GM19351 (cell line): ENCODE data around the gene SRC.

Source experiments
- ATAC-seq: cut with Tn5 transposase; IDR thresholded peaks from one replicate; pipeline ENCODE4 v1.9.1; 2021; ENCODE audit warnings: mild to moderate bottlenecking, moderate library complexity; ENCODE audit not compliant: unreplicated experiment

Gene SRC

DNA sequence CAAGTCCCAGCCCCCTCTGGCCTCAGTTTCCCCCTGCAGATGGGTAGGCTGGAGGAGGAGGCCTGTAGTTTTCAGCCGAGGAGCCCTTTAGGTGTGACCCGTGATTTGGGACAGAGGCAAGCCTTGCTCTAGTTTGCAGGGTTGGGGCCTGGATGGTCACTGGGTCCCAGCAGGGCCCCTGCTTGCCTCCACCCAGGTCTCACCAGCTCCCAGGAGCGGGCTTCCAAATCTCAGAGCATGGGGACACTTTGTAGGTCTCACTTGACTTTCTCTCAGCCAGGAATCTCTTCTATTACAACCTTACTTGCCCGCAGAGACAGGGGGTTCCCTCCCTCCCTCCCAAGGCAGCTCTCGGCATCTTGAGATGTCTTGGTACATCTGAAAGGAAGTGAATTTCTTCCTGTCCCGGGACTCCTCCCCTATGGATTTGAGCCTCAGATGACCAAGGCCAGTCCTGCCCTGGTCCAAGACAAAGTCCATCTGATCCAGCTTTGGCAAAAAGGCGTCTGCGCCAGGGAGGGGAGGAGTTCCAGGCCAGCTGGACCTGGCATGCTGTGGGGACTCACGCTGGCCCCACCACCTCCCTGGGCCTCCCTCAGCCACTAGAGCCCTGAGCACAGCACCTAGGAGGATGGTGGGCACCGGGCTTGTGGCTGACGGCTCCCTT is 47.4 kb downstream of the SRC start:
- ATAC-seq, result no peak

DNA sequence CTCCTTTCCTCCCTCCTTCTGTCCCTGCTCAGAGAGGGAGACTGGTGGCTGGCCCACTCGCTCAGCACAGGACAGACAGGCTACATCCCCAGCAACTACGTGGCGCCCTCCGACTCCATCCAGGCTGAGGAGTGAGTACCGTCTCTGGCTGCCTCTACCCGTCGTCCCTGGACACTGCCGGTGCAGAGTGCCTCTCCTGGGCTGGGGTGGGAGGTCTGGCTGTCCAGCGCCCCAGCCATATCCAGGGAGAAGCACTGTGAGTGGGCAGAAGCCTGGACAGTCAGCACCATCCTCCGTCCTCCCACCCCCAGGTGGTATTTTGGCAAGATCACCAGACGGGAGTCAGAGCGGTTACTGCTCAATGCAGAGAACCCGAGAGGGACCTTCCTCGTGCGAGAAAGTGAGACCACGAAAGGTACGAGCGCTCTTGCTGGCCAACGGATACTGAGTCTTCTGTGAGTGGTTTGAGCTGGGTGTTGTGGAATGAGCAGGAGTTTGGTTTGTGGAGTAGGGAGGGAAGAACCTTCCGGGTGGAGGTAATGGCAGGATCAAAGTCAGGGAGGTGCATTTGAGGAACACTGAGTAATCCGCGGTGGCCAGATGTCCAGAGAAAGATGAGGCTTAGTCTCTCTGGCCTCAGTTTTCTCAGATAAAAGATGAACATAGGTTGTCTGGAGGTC is 48.1 kb downstream of the SRC start:
- no peak for ATAC-seq

DNA sequence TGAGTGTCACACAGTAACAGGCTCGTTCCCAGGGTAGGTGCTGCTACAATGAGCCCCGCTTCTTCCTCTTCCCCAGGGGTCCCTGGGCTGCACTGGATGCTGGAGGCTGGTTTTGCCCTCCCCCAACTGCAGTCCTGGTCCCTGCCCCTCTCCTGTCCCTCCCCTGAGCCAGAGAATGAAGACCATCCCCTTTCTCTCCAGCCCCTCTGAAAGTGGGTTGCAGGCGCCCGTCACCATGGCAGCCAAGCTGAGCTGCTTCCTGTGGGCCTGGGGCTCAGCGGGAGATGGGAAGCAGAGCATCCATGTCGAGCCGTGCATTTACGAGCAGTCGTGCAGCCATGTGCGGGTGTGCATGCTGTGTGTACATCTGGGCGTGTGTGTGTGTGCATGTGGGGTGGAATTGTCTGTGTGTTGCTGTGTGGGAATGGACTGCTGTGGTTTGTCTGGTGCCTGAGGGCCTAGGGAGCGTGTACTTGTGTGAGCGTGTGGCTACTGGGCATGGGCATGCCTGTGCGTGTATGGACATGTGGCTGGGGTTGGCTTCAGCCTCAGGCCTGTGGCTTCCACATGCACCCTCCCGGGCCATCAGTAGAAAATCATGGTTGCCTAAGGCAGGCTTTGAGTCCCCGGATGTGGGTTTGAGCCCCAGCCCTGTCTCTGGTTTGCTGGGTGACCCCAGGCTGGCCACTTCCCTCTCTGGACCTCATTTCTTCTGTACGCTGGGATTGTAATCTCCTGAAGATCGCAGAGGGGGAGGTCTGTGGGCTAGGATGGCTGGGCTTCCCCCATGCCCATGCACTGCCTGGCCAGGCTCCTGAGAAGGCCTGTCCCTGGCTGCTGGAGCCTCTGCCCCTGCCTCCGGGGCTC is 48.8 kb downstream of the SRC start:
- ATAC-seq, result no peak

DNA sequence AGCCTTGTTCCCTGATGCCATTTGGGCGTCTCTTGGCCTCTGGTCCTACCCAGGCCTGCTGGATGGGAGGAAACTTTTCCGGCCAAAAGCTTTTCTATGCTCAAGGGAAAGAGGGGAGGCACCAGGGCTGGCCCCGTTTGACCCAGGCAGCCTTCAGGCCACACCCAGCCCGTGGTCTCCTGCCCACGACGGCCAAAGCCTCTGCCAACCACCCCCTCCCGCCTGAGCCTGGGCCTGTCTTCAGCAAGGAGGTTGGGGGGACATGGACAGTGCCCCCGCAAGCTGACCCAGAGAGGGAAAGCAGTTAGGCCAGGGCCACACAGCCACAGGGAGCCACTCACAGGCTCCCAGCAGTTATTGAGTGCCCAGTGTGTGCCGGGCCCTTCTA is 49.5 kb downstream of the SRC start:
- ATAC-seq, result no peak

DNA sequence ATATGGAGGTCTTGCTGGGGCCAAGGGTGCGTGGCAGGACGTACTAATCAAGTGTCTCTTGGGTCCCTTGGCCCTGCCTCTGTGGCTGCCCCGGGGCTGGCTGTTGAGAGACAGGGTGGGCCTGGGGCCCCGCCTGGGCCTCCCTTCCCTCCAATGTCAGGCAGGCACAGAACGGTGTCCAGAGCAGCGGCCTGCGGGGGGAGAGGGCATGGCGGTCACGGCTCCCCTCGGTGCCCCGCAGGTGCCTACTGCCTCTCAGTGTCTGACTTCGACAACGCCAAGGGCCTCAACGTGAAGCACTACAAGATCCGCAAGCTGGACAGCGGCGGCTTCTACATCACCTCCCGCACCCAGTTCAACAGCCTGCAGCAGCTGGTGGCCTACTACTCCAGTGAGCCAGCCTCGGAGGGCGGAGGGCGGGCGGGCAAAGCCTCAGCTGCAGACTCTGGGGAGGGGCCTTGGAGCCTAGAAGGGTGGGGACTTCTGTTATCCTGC is 50.0 kb downstream of the SRC start:
- ATAC-seq, result no peak

DNA sequence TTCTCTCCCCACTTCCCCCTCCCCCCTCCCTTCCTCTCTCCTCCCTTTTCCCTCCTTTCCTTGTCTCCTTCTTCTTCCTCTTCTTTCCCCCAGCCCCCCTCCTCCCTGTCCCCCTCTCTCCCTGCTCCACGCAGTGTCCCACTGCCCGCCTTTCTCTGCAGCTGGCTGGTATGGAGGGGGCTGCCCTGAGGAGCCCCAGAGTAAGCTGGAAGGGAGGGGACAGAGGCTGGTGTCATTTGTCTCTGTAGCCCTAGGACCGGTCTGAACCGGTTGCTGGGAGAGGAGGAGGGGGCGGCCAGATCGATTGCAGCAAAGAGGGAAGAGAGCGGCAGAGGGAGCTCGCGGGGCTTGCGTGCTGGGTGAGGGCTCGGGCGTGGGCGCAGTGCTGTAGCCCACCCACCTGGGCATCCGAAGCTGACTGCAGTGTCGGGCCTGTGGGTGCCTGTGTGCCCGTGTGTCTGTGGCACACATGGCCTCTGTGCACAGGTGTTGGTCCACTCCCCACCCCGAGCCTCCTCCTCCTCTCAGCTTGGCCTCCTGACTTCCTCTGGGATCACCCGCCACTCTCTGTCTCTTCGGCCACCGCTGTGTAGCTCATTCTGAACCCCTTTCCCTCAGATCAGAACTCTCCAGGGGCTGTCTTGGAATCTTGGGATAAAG is 50.6 kb downstream of the SRC start:
- ATAC-seq, result no peak

DNA sequence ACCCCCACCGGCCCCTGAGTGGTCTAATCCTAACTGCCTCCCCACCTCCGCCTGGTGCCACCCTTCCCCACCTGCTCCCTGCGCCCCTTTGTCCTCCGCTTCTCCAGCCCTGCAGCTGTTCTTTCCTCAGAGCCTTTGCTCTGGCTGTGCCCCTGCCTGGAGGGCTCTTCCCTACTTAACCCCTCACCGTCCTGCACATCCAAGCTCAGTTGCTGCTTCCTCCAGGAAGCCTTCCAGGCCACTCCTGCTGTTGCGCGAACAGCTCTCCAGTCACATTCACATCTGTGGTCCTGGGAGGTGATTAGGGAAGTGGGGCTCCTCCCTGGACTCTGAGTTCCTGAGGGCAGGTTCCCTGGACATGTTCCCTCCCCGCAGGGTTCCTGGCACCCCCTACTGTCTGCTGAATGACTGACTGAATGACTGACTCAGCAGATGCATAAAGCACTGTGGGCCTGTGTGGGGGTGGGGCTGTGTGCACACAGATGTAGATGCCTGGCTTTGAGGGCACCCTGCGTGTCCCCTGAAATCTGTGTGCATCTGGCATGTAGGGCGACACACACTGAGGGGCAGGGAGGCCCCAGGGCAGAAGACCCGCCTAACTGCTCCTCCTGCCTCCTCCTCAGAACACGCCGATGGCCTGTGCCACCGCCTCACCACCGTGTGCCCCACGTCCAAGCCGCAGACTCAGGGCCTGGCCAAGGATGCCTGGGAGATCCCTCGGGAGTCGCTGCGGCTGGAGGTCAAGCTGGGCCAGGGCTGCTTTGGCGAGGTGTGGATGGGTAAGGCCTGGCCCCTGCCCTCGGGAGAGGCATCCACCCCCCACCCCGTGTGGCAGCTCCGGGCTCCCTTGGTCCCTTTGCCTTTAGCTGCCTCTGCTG is 51.4 kb downstream of the SRC start:
- ATAC-seq, result no peak

DNA sequence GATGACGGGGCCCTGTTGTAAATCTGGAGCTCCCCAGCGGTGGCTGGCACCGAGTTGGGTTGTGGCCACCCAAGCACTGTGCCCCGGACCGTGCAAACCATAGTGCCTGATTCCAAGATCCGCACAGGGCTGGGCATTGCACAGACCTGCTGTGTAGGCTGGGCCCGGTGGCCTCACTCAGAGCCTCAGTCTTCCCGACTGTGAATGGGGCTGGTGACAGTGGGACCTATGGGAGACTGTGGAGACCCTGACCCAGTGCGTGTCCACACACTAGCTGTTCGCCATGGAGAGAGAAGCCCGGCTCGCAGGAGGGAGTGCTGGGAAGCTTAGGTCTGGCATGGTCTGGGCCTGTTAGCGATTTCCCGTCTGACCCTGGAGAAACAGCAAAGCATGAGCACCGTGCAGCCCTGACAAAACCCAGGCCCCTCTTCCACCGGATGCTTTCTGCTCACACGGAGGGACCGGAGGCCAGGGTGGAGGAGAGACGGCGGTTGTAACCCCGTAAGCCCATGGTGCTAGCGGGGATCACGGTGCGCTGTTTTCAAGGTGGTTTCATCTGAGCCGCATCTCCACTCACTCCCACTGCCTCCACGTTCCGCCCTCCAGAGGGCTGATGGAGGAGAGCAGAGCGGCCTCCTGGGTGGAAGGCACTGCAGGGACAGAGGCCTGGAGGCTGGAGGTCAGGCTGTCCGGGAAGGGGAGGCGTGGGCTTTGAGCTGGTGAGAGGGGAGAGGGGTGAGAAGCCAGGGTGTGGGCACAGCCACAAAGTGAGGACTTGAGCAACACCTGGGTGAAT is 52.2 kb downstream of the SRC start:
- ATAC-seq, result no peak

DNA sequence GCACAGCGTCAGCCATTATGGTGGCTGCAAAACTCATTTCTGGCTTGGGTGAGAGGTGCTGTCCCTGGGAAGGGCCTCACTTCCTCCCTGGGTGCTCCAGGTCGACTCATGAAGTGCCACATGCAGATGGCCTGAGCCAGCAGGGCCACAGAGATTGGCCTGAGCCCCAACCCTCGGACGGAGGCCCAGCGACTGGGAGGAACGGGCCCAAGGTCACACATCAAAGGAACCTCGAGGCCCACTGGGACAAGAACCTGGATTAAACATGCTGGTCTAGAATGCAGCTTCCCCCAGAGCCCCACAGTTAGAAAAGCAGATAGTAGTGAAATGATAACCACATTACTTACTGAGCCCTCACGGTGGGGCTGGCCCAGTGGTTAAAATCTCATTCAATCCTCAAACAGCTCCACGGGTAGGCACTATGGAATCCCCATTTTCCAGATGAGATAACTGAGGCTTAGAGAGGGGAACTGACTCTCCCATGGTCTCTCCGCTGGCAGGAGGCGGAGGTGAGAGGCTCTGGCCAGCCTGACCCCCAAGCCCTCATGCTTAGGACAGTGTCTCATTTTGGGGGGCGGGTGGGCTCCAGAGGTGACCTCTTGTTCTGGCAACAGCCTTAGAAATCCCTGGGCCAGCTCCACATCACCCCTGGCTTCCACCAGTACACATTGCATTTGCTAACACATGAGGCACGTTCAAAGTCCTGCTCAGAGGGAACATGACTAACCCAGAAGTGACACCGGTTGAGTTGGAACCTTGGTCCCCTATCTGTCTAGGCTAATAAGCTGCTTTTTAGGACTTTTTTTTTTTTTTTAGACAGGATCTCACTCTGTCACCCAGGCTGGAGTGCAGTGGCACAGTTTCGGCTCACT is 53.0 kb downstream of the SRC start:
- ATAC-seq, result no peak

DNA sequence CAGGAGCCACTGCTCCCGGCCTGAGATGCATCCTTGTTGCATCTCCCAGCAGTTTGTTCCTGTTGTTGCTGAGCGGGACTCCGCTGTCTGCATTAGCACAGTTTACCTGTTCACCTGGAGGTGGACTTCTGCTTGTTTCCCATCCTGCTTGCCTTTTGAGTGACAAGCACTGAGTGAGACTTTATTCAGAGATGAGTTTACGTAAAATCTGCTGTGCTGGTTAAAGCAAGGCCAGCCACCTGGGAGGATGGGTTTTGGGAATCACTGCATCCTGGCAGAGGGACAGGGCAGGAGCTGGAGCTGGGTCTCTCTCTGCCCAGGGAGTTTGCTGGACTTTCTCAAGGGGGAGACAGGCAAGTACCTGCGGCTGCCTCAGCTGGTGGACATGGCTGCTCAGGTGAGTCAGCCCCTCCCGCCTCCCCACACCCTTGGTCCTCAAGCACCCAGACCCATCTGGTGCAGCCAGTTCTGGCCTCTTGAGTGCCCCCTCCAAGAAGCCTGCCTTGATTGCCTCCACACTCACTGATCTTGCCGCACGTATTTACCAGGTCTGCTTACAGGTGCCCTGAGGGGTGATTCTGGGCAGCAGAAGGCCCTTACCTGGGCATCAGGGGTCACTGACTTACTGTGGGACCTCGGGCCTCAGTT is 55.5 kb downstream of the SRC start:
- ATAC-seq, result no peak

DNA sequence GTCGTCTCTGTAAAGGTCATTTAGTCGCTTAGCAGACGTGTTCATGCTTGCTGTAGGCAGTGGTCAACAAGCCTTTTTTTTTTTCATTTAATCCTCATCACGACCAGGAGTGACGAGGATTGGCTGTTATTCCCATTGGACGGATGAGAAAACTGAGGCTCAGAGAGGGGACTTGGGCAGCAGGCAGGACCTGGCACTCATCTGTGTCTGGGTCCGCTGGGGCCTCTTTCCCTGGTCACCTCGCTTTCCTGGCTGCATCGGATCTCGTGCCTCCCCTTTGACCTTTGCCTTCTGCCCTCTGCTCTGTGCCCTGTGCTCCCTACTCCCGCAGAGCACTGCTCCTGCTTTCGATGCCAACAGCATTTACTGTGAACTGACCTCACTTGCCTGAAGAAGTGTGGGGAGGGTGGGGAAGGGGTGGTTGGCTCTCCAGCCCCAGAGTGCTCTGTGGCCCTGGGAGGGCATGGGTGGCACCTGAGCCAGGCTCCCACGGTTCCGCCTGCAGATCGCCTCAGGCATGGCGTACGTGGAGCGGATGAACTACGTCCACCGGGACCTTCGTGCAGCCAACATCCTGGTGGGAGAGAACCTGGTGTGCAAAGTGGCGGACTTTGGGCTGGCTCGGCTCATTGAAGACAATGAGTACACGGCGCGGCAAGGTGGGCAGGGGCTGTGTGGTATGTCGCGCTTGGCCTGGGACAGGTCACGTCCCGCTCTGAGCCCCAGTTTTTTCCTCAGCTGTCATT is 56.2 kb downstream of the SRC start:
- no peak for ATAC-seq

DNA sequence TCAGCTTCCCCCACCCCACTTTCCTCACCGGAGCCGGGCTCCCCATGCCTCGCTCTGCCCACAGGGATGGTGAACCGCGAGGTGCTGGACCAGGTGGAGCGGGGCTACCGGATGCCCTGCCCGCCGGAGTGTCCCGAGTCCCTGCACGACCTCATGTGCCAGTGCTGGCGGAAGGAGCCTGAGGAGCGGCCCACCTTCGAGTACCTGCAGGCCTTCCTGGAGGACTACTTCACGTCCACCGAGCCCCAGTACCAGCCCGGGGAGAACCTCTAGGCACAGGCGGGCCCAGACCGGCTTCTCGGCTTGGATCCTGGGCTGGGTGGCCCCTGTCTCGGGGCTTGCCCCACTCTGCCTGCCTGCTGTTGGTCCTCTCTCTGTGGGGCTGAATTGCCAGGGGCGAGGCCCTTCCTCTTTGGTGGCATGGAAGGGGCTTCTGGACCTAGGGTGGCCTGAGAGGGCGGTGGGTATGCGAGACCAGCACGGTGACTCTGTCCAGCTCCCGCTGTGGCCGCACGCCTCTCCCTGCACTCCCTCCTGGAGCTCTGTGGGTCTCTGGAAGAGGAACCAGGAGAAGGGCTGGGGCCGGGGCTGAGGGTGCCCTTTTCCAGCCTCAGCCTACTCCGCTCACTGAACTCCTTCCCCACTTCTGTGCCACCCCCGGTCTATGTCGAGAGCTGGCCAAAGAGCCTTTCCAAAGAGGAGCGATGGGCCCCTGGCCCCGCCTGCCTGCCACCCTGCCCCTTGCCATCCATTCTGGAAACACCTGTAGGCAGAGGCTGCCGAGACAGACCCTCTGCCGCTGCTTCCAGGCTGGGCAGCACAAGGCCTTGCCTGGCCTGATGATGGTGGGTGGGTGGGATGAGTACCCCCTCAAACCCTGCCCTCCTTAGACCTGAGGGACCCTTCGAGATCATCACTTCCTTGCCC is 57.4 kb downstream of the SRC start:
- no peak for ATAC-seq

DNA sequence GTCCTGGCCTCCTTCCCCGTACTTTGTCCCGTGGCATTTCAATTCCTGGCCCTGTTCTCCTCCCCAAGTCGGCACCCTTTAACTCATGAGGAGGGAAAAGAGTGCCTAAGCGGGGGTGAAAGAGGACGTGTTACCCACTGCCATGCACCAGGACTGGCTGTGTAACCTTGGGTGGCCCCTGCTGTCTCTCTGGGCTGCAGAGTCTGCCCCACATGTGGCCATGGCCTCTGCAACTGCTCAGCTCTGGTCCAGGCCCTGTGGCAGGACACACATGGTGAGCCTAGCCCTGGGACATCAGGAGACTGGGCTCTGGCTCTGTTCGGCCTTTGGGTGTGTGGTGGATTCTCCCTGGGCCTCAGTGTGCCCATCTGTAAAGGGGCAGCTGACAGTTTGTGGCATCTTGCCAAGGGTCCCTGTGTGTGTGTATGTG is 58.5 kb downstream of the SRC start:
- ATAC-seq, result no peak

DNA sequence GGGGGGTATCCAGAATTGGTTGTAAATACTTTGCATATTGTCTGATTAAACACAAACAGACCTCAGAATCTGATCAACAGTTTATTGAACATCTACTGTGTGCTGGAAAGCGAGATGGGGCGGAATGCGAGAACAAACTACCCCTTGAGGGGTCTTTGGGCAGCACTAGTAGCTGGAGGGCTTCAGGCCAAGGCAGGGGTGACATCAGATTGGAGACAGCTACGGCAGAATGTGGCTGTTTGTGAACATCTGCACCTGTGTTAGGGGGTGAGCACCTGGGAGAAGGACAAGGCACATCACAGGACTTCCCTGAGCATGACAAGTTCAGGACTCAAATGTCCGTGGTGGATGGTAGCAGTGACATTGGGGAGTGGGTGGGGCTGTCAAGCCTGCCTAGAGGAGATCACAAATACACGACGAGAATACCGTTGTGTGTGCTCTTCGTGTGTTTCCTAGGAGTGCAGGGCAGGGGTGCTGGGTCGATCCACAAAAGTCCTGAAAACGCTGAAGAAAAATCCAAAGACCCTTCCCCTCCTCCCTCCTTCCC is 59.5 kb downstream of the SRC start:
- no peak for ATAC-seq

DNA sequence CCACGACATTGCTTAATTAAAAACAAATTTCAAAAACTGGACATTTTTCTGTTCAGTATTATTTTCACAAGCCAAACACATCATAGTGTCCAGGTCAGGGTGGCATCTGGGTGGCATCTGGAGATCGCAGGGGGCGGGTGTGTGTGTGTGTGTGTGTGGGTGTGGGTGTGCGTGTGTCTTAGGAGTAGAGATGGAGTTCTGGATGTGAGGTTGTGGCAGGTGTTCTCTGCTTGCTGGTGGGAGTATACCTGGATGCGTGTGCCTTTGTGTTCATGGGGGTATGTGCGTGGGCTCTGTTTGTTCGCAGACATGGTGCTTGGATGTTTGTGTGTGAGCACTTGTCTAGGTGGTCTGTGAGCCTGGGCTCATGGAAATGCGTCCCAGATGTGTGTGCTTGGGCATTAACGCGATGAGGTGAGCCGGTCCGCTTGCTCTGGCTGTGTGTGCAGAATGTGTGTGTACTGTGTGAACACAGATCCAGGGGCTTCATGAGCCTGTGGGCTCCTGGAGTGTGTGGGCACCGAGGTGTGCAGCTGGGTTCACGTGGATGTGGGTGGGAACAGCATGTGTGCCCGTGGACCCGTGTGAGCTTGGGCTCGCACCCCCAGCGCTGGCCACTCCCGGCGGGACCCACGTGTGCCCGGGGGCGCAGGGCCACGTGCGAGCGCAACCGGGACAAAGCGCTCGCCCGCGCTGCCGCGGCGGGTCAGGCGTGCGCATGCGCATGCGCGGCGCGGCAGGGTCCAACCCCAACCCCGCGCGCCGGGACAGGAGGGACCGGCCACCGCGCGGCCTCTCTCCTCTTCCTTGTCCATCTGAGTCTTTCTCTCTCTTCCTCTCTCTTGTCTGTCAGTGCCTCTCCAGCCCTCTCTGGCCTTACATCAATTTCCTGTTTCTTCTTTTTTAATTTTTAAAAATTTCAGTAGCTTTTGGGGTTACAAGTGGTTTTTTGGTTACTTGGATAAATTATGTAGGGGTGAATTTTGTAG is 60.4 kb downstream of the SRC start:
- no peak for ATAC-seq
